Mucosa of rectum (tissue), 2 donors: ENCODE results near the gene ACSM2B.
"Not testable (repeated sequence)": the region's sequence is repeated elsewhere in the genome, so short reads cannot be mapped to it uniquely, and the experiment has no call there.

Source experiments
- H3K27ac ChIP-seq, 2 donors: one replicate each; pipeline ENCODE4 v1.7.0; 2013; ENCODE audit warnings: inconsistent platforms in 2 of 2, low read depth in 2 of 2, low read length in 2 of 2
- H3K27me3 ChIP-seq, 2 donors: one replicate each; pipeline ENCODE4 v1.7.0; 2013; ENCODE audit warnings: low read length in 2 of 2; ENCODE audit not compliant: control insufficient read depth in 2 of 2, insufficient read depth in 2 of 2
- H3K36me3 ChIP-seq, 2 donors: one replicate each; pipeline ENCODE4 v1.7.0; 2013; ENCODE audit warnings: low read length in 2 of 2; ENCODE audit not compliant: control insufficient read depth in 2 of 2, insufficient read depth in 2 of 2
- H3K4me1 ChIP-seq, 2 donors: one replicate each; pipeline ENCODE4 v1.7.0; 2013; ENCODE audit warnings: low read length in 2 of 2, mild to moderate bottlenecking in 1 of 2; ENCODE audit not compliant: control insufficient read depth in 2 of 2, insufficient read depth in 2 of 2
- H3K4me3 ChIP-seq, 2 donors: one replicate each; pipeline ENCODE4 v1.7.0; 2013; ENCODE audit warnings: low read length in 2 of 2
- H3K9ac ChIP-seq, 2 donors: one replicate each; pipeline ENCODE4 v1.7.0; 2013; ENCODE audit warnings: low read length in 2 of 2, low read depth in 1 of 2, mild to moderate bottlenecking in 1 of 2
- H3K9me3 ChIP-seq, 2 donors: one replicate each; pipeline ENCODE4 v1.7.0; 2013; ENCODE audit warnings: low read length in 2 of 2; ENCODE audit not compliant: control insufficient read depth in 2 of 2
- donor health status: healthy.
- donor health status: Normal muscosa, but diverticular disease.

The ACSM2B gene

GRCh38 chr16:20490994-20491393, 85.2 kb downstream of the ACSM2B start:
- not testable (repeated sequence) for H3K36me3 ChIP-seq, H3K9ac ChIP-seq, H3K4me1 ChIP-seq

More at GRCh38 chr16:20490994-20491393, 85.2 kb downstream of the ACSM2B start:
- H3K4me3 ChIP-seq, H3K27ac ChIP-seq, H3K9me3 ChIP-seq, H3K27me3 ChIP-seq: not testable (repeated sequence)
